PC-3 (cell line): ENCODE measurements around the gene RP2. TPM values are rescaled to one million over a fixed set of nuclear protein-coding genes. Genes with fewer than 3 reads are reported as not detected.
A peak's percentile ranks its signal among the peaks of the same experiment; 100 is the strongest.

Experiments used
- ATAC-seq: fragments of 200-7000 bp; cut with Tn5 transposase; 2 replicates; pipeline ENCODE4 v1.9.1; 2020; ENCODE audit warnings: mild to moderate bottlenecking, moderate library complexity
- BruUV-seq: library from RNA; stranded (reverse); fragments of 400-500 nt; replicated peaks from 2 replicates; lab custom pipeline; 2021; lab: Mats Ljungman, UMichigan
- CTCF ChIA-PET: fragments of 300-600 bp; sonication (Branson Sonifier 250); formaldehyde crosslinking; loops from one replicate; lab custom pipeline; 2022; ENCODE audit warnings: antibody characterized with exemption; lab: Charles Lee
- POLR2A ChIA-PET: fragments of 300-600 bp; sonication (Branson Sonifier 250); formaldehyde crosslinking; loops from one replicate; lab custom pipeline; 2022; ENCODE audit warnings: antibody characterized with exemption; ENCODE audit not compliant: unreplicated experiment; lab: Charles Lee
- DNase-seq: peaks from one replicate; pipeline ENCODE4 v3.0.0-alpha.2; 2015
- H2AFZ ChIP-seq: fragments of 300-600 bp; sonication (generic); 2 replicates; pipeline ENCODE4 v1.6.0; 2016; ENCODE audit warnings: antibody characterized with exemption, low read length
- H3F3A ChIP-seq: fragments of 300-600 bp; sonication (generic); one replicate; pipeline ENCODE4 v1.6.0; 2017; ENCODE audit warnings: antibody characterized with exemption, low read length, control low read depth, mild to moderate bottlenecking; ENCODE audit not compliant: unreplicated experiment
- H3K27ac ChIP-seq: fragments of 300-600 bp; sonication (generic); 2 replicates; pipeline ENCODE4 v1.5.1; 2016; ENCODE audit warnings: mild to moderate bottlenecking, low read length
- H3K27me3 ChIP-seq: fragments of 300-600 bp; sonication (generic); 2 replicates; pipeline ENCODE4 v1.6.1; 2016; ENCODE audit warnings: low read length, mixed read lengths
- H3K36me3 ChIP-seq: fragments of 300-600 bp; sonication (generic); 2 replicates; pipeline ENCODE4 v1.6.1; 2016; ENCODE audit warnings: low read depth, mixed run types, low read length, mixed read lengths
- H3K4me1 ChIP-seq: fragments of 300-600 bp; sonication (generic); 2 replicates; pipeline ENCODE4 v1.5.1; 2016; ENCODE audit warnings: low read length; ENCODE audit not compliant: insufficient read depth
- H3K4me2 ChIP-seq: fragments of 300-600 bp; sonication (generic); 2 replicates; pipeline ENCODE4 v1.6.0; 2016; ENCODE audit warnings: low read length
- H3K4me3 ChIP-seq: fragments of 300-600 bp; sonication (generic); 2 replicates; pipeline ENCODE4 v1.5.1; 2016; ENCODE audit warnings: mild to moderate bottlenecking, low read length, mixed read lengths
- H3K79me2 ChIP-seq: fragments of 300-600 bp; sonication (generic); 2 replicates; pipeline ENCODE4 v1.6.1; 2017; ENCODE audit warnings: low read length, mixed read lengths
- H3K9ac ChIP-seq: fragments of 300-600 bp; sonication (generic); 2 replicates; pipeline ENCODE4 v1.6.0; 2016; ENCODE audit warnings: mild to moderate bottlenecking, low read length
- H3K9me2 ChIP-seq: fragments of 300-600 bp; sonication (generic); replicated peaks from 2 replicates; pipeline ENCODE4 v1.6.1; 2016; ENCODE audit warnings: mixed run types, low read length, mixed read lengths
- H3K9me3 ChIP-seq: fragments of 300-600 bp; sonication (generic); 2 replicates; pipeline ENCODE4 v1.6.1; 2016; ENCODE audit warnings: low read length, mixed read lengths
- H4K20me1 ChIP-seq: fragments of 300-600 bp; sonication (generic); 2 replicates; pipeline ENCODE4 v1.6.1; 2016; ENCODE audit warnings: low read length, mixed read lengths
- CTCF ChIP-seq: fragments of 300-600 bp; sonication (generic); conservative IDR thresholded peaks from 2 replicates; pipeline ENCODE4 v1.5.1; 2017; ENCODE audit warnings: antibody characterized with exemption, low read depth, mild to moderate bottlenecking, low read length
- EZH2 ChIP-seq: fragments of 300-600 bp; sonication (generic); IDR thresholded peaks from one replicate; pipeline ENCODE4 v1.6.1; 2017; ENCODE audit warnings: antibody characterized with exemption, mild to moderate bottlenecking, low read length; ENCODE audit not compliant: unreplicated experiment
- EZH2phosphoT487 ChIP-seq: fragments of 300-600 bp; sonication (generic); IDR thresholded peaks from 2 replicates; pipeline ENCODE4 v1.6.1; 2018; ENCODE audit warnings: mild to moderate bottlenecking, antibody characterized with exemption, low read length, borderline replicate concordance
- intact Hi-C: fragments of 100-400 bp; cut with micrococcal nuclease; formaldehyde crosslinking; loops from 2 replicates; pipeline ENCODE4 v1.9.0; 2023
- total RNA-seq: library from RNA; depleted of rRNA; stranded (reverse); fragments of >200 nt; gene quantifications from 2 replicates; pipeline ENCODE4 v1.2.3, GENCODE V29; 2014; rRNA removed

The RP2 gene
- total RNA-seq, 1 experiment from 2014 or later, result 11.0 TPM

DNA sequence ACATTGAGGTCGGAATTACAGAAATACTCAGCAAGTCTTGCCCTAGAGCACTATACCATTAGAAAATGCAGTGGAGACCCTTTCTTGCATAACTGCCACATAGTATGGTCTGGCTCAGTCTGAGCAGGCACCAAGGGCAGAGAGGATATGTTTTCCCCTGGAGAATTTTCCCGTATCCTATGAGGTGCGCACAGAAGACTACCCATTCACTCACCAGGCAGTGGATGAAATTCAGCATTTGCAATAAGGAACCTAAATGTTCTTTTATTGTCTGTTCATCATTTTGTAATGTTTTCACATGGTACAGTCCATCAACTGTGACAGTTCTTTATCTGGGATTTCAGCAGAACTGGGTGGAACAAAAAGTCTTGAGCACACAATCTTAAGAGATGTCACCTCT, 90.9 kb downstream of the RP2 start:
- H4K20me1 ChIP-seq, result no peaks in the 10 kb centered on the region
- no peak overlapping the region for H3K4me3 ChIP-seq
- DNase-seq, result no peak
- intact Hi-C loops, result no loop called here
- no peak for TF ChIP-seq EZH2
- TF ChIP-seq EZH2phosphoT487, result no peak
- no peak for TF ChIP-seq CTCF
- H3F3A ChIP-seq, result no peaks in the 10 kb centered on the region
- no peaks in the 10 kb centered on the region for H3K27me3 ChIP-seq
- ATAC-seq, result no peak
- H3K4me2 ChIP-seq, result no peak overlapping the region
- no peaks in the 10 kb centered on the region for H3K9me2 ChIP-seq
- no peak overlapping the region for H3K9ac ChIP-seq
- H2AFZ ChIP-seq, result no peak overlapping the region
- no TSS peak for BruUV-seq
- H3K27ac ChIP-seq, result no peak overlapping the region
- H3K4me1 ChIP-seq, result no peaks in the 10 kb centered on the region; the same call in 1 of the 2 replicates
- H3K36me3 ChIP-seq, result no peaks in the 10 kb centered on the region
- ChIA-PET POLR2A (no interaction called here), CTCF (no interaction called here)
- H3K79me2 ChIP-seq, result peaks cover 41% of the 10 kb centered on the region
- H3K9me3 ChIP-seq, result no peaks in the 10 kb centered on the region

- Histone ChIP-seq H3K4me1 (peaks cover 8% of the 10 kb centered on the region), H3K9me2 (no peaks in the 10 kb centered on the region), H2AFZ (no peak overlapping the region), H3K27ac (no peak overlapping the region), H3K9ac (no peak overlapping the region), H3K36me3 (no peaks in the 10 kb centered on the region), H3K4me3 (no peak overlapping the region), H3K27me3 (no peaks in the 10 kb centered on the region), H3K79me2 (peaks cover 29% of the 10 kb centered on the region), H3F3A (no peaks in the 10 kb centered on the region), H3K4me2 (no peak overlapping the region), H3K9me3 (no peaks in the 10 kb centered on the region), H4K20me1 (no peaks in the 10 kb centered on the region)
- TF ChIP-seq EZH2 (no peak), CTCF (no peak), EZH2phosphoT487 (no peak)
- ChIA-PET POLR2A (no interaction called here), CTCF (interaction anchor here (0.6 kb wide), 1 partner anchor 270 kb away, joined by 3 read pairs; no protein-coding TSS in a partner anchor)
- DNase-seq, result peak; percentile 9
- BruUV-seq, result no TSS peak
- intact Hi-C loops, result no loop called here
- peak; percentile 48; the same call in 1 of the 2 replicates for ATAC-seq
These were observed 92.8 kb downstream of the RP2 start for GRCh38 chrX:46929439-46930261.

Other genes starting within 250 kb of the RP2 start
- gene SLC9A7, start 77.9 kb upstream of the RP2 start, total RNA-seq, result 73.7 and 74.3 TPM in 2 replicates
- 7.1 and 7.3 TPM in 2 replicates for gene JADE3, start 75.4 kb downstream of the RP2 start, total RNA-seq
- gene RGN, start 241.4 kb downstream of the RP2 start, total RNA-seq, result not detected in 2 replicates